ENCODE results near the gene TECPR2.

Gene TECPR2

DNA sequence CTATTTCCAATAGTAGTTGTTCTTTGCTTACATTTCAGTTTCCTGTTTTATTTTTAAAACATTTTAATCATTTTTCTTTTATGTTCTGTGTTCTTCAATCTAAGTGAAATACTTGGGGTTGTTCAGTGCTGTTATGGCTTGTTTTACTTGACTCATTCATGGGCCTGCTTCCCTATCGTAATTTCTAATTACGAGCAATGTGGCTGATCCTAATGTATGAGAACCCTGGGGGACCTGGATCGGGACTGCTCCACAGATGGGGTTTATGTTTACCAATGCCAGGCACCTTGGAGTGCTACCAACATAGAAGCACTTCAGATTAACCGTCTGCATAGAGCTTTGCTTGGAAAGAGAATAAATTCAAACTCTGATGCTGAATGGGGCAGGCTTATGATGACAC, 29.8 kb downstream of the TECPR2 start:
- TF ChIP-seq CTCF (IDR thresholded peaks at IDR 0.05; ENCODE audit: insufficient read depth, low read depth, low read length, missing control alignments), result no peak
- DNase-seq (ENCODE audit: low read depth), result no peak

DNA sequence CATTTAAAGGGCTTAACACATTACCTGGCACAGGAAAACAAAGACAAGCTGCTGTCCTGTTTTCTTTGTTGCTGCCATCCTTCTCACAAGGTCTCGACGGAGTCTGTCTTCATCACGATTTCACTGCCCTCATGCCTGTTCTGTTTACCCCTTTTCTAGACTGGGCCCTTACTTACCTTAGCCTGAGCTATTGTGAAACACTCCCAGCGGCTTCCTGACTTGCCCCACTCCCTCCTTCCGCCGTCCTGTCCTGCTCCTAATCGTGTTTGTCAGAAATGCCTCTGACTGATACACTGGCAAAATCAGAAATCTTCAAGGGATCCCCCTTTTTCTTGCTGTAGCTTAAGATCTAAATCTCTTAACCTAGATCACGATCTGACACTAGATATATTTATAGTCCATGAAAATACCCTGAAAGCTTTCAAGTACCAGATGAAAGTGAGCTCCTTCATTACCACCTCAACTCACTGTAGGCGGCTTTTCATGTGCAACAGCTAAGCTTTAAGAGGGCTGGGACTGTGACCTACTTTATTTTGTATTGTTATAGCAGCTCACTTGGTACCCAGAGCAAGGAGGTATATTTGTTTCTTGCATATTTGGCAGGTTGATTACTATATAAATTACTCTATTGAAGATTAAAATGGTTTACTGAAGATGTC, 32.1 kb downstream of the TECPR2 start:
- no peak overlapping the region for H3K4me3 ChIP-seq (ENCODE audit: low read length)
- no peak for DNase-seq (ENCODE audit: low read depth)

More for the DNA sequence above, 29.8 kb downstream of the TECPR2 start:
- no peak overlapping the region for H3K4me3 ChIP-seq (ENCODE audit: low read length)

DNA sequence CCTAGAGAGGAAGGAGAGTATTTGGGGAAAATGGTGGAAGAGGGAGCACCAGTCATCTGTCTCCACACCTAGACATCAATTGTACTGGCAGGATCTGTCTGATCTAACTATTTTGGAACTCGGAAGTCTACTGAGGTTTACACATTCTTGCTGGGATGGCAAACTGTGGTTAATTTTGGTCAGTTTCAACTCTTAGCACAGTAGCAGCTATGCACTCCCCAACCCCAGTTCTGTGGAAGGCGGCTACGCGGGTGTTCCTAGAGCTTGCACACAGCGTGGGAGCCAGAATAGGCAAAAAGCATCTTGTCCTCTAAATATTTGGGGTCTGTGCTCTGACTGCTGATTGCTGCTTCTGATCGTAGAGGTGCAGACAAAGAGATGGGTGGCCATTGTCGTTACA, 33.8 kb downstream of the TECPR2 start:
- H3K4me3 ChIP-seq (ENCODE audit: low read length), result no peak overlapping the region
- DNase-seq (ENCODE audit: low read depth), result no peak
- no peak for TF ChIP-seq CTCF (IDR thresholded peaks at IDR 0.05; ENCODE audit: insufficient read depth, low read depth, low read length, missing control alignments)

More for the DNA sequence above, 32.1 kb downstream of the TECPR2 start:
- TF ChIP-seq CTCF (IDR thresholded peaks at IDR 0.05; ENCODE audit: insufficient read depth, low read depth, low read length, missing control alignments), result no peak

DNA sequence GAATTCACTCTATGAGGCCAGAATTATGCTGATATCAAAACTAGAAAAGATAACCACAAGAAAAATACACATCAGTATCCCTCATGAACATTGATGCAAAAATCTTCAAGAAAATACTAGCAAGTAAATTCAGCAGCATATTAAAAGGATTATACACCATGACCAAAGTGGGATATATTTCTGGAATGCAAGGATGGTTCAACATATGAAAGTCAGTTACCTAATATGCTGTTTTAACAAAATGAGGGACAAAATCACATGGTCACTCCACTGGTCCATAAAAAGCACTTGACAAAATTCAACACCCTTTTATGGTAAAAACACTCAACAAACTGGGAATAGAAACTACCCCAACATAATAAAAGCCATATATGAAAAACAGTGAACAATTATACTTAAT, 40.3 kb downstream of the TECPR2 start:
- no peak for TF ChIP-seq CTCF (IDR thresholded peaks at IDR 0.05; ENCODE audit: insufficient read depth, low read depth, low read length, missing control alignments)
- no peak overlapping the region for H3K4me3 ChIP-seq (ENCODE audit: low read length)
- DNase-seq (ENCODE audit: low read depth), result no peak

DNA sequence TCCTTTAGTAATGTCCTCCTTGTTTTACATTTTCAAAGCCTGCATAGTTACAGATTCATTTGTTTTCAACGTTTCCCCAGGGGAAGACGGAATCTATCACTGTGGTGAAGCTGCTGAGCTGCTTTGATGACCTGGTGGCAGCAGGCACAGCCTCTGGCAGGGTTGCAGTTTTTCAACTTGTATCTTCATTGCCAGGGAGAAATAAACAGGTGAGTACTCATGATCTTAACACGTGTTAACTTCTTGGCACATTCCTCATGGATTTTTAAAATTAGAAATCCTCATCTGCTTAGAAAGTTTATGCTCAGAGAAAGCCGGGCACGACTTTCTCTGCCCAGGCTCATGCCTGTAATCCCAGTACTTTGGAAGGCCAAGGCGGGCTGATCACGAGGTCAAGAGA, 44.5 kb downstream of the TECPR2 start:
- no peak for TF ChIP-seq CTCF (IDR thresholded peaks at IDR 0.05; ENCODE audit: insufficient read depth, low read depth, low read length, missing control alignments)
- H3K4me3 ChIP-seq (ENCODE audit: low read length), result no peak overlapping the region
- DNase-seq (ENCODE audit: low read depth), result no peak

DNA sequence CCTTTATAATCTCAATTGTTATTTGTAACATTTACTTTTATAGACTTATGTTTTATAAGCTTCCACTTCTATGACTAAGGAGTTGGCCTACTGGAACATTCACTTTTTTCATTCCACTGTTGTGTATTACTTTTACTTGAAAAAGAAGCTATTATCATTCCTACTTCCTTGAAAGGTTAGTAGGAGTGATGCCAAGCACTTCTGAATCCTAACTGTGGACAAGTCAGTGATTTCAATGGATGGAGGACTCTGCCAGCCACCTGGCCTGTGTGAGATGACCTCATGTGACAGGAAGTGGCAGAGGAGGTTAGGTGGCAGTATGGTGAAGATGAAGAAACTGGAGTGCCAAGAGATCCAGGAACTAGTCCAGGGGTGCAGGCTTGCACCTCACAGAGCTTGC, 46.0 kb downstream of the TECPR2 start:
- no peak for DNase-seq (ENCODE audit: low read depth)
- H3K4me3 ChIP-seq (ENCODE audit: low read length), result no peak overlapping the region
- TF ChIP-seq CTCF (IDR thresholded peaks at IDR 0.05; ENCODE audit: insufficient read depth, low read depth, low read length, missing control alignments), result no peak

- TF ChIP-seq CTCF (IDR thresholded peaks at IDR 0.05; ENCODE audit: insufficient read depth, low read depth, low read length, missing control alignments), result no peak
- no peak overlapping the region for H3K4me3 ChIP-seq (ENCODE audit: low read length)
- DNase-seq (ENCODE audit: low read depth), result no peak
These were observed 52.9 kb downstream of the TECPR2 start for GRCh38 chr14:102415671-102416070.
